ENCODE measurements around the gene MAGI1. TPM values are rescaled to one million over a fixed set of nuclear protein-coding genes. Genes with fewer than 3 reads are reported as not detected.

Gene MAGI1
- total RNA-seq, 1 experiment from 2014 or later = 38.6 TPM

DNA sequence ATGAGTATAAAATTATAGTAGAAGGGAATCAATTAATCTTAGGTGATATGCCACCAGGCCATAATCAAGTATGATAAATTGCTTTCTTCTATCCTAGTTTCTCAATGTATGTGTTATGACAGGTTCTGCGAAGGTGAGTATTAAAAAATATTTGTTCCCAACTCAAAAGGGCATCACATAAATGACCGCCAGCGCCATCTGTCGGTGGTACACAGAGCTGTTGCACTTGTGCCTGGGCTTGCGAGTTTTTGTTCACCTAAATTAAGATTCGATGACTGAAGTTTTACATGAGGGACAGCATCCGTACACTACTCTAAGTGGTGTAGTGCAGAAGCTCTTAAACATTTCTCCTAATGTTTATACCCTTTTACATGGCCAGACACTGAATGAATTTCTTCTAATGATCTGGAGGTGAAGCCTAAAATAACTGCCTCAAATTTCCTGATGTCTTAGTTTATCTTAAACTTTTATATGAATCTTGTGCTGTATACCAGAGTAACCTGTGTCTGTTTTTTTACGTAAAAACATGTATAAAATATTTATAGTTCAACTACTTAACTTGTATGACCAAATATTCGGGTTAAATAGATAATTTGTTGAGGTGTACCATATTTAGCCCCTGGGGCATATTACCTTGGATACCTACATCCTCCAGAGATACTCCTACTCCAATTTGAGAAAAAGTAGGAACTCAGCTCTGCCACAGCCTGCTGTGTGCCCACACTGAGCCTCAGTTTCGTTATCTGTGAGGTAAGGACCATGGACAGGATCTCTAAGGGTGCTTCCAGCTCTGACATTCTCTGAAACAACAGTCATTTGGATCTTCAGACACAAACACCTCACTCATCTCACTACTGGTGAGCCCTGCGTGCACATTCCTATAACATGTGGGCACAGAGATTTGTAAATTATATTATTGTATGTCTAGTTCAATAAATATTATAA lies 365.6 kb downstream of the MAGI1 start (continued):
- TF ChIP-seq, protein P1, sequence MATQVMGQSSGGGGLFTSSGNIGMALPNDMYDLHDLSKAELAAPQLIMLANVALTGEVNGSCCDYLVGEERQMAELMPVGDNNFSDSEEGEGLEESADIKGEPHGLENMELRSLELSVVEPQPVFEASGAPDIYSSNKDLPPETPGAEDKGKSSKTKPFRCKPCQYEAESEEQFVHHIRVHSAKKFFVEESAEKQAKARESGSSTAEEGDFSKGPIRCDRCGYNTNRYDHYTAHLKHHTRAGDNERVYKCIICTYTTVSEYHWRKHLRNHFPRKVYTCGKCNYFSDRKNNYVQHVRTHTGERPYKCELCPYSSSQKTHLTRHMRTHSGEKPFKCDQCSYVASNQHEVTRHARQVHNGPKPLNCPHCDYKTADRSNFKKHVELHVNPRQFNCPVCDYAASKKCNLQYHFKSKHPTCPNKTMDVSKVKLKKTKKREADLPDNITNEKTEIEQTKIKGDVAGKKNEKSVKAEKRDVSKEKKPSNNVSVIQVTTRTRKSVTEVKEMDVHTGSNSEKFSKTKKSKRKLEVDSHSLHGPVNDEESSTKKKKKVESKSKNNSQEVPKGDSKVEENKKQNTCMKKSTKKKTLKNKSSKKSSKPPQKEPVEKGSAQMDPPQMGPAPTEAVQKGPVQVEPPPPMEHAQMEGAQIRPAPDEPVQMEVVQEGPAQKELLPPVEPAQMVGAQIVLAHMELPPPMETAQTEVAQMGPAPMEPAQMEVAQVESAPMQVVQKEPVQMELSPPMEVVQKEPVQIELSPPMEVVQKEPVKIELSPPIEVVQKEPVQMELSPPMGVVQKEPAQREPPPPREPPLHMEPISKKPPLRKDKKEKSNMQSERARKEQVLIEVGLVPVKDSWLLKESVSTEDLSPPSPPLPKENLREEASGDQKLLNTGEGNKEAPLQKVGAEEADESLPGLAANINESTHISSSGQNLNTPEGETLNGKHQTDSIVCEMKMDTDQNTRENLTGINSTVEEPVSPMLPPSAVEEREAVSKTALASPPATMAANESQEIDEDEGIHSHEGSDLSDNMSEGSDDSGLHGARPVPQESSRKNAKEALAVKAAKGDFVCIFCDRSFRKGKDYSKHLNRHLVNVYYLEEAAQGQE (IDR thresholded peaks at IDR 0.05; ENCODE audit: low read depth) = 0 out of 2 replicates have a peak, but pooled peaks have one; percentile 12
- TF ChIP-seq ELF1 (IDR thresholded peaks at IDR 0.05; ENCODE audit: borderline replicate concordance, low read depth) = no peak
- TF ChIP-seq ZNF274 (IDR thresholded peaks at IDR 0.05; ENCODE audit: low read depth, low read length) = no peak
- no peak for TF ChIP-seq ZFX (IDR thresholded peaks at IDR 0.05)
- TF ChIP-seq POLR2A (IDR thresholded peaks at IDR 0.05; ENCODE audit: borderline replicate concordance, extremely low read depth, insufficient read depth, insufficient read length) = no peak
- TF ChIP-seq POLR2AphosphoS5 (IDR thresholded peaks at IDR 0.05; ENCODE audit: low read depth, low read length) = no peak
- TF ChIP-seq YY1 (IDR thresholded peaks at IDR 0.05; ENCODE audit: extremely low read depth, insufficient replicate concordance, low read depth, low read length) = no peak
- TF ChIP-seq, protein P2, sequence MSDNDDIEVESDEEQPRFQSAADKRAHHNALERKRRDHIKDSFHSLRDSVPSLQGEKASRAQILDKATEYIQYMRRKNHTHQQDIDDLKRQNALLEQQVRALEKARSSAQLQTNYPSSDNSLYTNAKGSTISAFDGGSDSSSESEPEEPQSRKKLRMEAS (IDR thresholded peaks at IDR 0.05) = no peak
- TF ChIP-seq SIN3A (IDR thresholded peaks at IDR 0.05; ENCODE audit: low read depth) = no peak
- no peak for TF ChIP-seq EGR1 (IDR thresholded peaks at IDR 0.05; ENCODE audit: low read depth)
- TF ChIP-seq, protein P3, sequence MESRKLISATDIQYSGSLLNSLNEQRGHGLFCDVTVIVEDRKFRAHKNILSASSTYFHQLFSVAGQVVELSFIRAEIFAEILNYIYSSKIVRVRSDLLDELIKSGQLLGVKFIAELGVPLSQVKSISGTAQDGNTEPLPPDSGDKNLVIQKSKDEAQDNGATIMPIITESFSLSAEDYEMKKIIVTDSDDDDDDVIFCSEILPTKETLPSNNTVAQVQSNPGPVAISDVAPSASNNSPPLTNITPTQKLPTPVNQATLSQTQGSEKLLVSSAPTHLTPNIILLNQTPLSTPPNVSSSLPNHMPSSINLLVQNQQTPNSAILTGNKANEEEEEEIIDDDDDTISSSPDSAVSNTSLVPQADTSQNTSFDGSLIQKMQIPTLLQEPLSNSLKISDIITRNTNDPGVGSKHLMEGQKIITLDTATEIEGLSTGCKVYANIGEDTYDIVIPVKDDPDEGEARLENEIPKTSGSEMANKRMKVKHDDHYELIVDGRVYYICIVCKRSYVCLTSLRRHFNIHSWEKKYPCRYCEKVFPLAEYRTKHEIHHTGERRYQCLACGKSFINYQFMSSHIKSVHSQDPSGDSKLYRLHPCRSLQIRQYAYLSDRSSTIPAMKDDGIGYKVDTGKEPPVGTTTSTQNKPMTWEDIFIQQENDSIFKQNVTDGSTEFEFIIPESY (IDR thresholded peaks at IDR 0.05; ENCODE audit: extremely low read depth, insufficient replicate concordance, low read length) = no peak
